ENCODE data around the gene F11R. TPM values are rescaled to one million over a fixed set of nuclear protein-coding genes. Genes with fewer than 3 reads are reported as not detected.
"Not testable (repeated sequence)": the region's sequence is repeated elsewhere in the genome, so short reads cannot be mapped to it uniquely, and the experiment has no call there.

F11R gene
- total RNA-seq, 1 experiment from 2014 or later = 1.4 TPM

- DNase-seq (ENCODE audit: low read depth) = no peak
Measured at GRCh38 chr1:161013131-161013487, 7.8 kb downstream of the F11R start.

- DNase-seq (ENCODE audit: low read depth) = no peak
Measured at GRCh38 chr1:161012420-161012819, 8.5 kb downstream of the F11R start.

- DNase-seq (ENCODE audit: low read depth) = no peak
Measured at GRCh38 chr1:161009602-161010211, 11.2 kb downstream of the F11R start.

- no peak for DNase-seq (ENCODE audit: low read depth)
Measured at GRCh38 chr1:161008869-161009510, 12.0 kb downstream of the F11R start.

GRCh38 chr1:161007369-161007768 lies 13.6 kb downstream of the F11R start:
- DNase-seq (ENCODE audit: low read depth) = no peak

GRCh38 chr1:161006563-161006962 lies 14.4 kb downstream of the F11R start:
- DNase-seq (ENCODE audit: low read depth) = no peak

DNA sequence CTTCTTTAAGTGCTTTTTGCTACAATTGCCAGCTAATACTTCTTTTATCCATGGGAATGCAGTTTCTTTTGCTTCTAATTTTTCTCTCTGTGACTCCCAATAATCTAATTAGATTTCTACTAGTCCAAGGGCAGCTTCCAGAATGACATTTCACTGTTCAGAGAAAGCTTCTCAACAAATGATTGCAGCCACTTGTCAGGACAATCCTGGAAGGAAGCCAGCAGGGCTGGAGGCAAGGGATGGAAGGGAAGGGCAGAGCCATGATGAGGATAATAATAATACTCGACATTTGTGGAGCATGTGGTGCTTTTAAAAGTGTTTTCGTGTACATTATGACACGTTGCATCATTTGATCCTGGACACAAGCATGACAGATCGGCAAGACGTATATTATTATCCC lies 19.4 kb downstream of the F11R start:
- DNase-seq (ENCODE audit: low read depth) = no peak

DNA sequence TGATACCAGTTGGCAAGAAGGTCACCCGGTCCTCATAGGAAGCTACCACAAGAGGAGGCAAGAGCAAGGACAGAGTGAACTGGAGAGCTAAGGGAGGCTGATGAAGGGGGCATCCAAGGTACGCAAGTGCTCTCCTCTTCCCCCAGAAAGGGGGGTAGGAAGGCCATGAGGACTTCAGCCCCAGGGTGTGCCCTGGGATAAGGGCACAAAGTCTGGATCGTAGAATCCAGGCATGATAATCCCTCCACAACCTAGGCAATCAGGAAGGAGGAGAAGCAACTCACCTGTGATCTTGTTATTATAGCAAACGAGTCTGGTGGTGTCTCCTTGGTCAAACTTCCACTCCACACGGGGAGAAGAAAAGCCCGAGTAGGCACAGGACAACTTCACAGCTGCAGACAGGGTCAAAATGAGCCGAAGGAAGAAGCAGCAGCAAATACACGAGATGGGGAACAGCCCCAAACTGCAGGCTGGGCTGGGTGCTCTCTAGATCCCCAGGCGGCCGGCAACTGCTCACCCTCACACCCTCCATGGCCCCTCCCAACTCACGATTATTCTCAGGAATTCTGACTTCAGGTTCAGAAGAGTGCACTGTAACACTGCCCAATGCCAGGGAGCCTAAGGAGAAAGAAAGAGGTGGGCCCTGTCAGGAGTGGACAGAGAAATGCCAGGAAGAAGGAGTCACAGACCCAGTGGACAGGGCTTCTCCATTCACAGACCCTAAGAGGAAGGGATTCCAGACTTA lies 20.0 kb downstream of the F11R start:
- DNase-seq (ENCODE audit: low read depth) = no peak

DNA sequence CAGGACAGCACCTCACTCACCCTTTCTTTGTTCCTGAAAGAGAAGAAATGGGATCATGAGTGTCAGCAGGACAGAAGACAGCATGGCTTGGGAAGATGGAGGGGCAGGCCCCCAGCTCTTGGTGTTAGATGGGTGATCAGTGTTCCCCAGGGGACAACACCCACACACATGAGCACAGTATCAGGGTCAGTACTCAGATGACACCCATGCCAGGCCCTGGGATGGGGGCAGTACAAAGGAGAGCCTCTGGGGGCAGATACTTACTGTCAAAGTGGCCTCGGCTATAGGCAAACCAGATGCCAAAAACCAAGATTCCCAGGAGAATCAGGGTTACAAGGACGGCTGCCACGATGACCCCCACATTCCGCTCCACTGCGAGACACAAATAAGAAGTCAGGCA lies 21.6 kb downstream of the F11R start:
- DNase-seq (ENCODE audit: low read depth) = no peak

DNA sequence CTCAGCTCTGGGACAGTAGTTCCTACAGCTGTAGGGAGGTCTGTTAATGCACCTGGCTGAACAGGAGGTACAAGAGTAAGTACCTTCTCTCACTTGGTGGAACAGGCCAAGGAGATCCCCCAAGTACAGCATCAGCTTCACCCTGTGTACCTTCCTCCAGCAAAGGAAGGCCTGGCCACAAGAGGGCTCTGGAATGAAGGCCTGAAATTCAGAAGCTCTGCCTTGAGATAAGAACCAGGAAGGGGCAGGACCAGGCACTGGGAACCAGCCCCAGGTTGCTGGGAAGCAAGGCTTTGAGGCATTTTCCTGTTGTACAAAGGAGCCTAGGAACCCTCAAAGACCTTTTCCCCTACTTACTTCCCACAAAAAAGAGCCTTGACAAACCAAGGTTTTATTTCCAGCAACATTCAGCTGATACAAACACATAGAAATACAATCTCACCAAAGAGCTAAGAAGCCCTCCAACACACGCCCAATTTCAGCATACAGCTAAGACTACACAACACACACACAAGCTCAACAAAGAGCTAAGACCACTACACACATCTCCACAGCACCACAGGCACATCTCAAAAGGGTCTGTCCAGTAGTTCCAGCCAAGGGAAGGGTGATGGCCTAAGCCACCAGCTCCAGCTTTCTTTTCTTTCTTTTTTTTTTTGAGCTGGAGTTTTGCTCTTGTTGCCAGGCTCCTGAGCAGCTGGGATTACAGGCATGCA lies 23.5 kb downstream of the F11R start:
- peak; percentile 57 for DNase-seq (ENCODE audit: low read depth)

GRCh38 chr1:160996178-160996577 lies 24.8 kb downstream of the F11R start:
- DNase-seq (ENCODE audit: low read depth) = peak; percentile 67

GRCh38 chr1:160993544-160994193 lies 27.3 kb downstream of the F11R start:
- peak; percentile 72 for DNase-seq (ENCODE audit: low read depth)

DNA sequence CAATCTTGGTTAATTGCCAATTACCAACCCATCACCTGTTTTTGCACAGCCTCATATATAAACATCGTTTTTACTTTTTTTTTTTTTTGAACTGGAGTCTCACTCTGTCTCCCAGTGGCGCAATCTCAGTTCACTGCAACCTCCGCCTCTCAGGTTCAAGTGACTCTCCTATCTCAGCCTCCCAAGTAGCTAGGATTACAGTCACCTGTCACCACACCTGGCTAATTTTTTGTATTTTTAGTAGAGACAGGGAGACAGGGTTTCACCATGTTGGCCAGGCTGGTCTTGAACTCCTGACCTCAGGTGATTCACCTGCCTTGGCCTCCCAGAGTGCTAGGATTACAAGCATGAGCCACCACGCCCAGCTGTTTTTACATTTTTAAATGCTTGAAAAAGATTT lies 28.9 kb downstream of the F11R start:
- DNase-seq (ENCODE audit: low read depth) = not testable (repeated sequence)

DNA sequence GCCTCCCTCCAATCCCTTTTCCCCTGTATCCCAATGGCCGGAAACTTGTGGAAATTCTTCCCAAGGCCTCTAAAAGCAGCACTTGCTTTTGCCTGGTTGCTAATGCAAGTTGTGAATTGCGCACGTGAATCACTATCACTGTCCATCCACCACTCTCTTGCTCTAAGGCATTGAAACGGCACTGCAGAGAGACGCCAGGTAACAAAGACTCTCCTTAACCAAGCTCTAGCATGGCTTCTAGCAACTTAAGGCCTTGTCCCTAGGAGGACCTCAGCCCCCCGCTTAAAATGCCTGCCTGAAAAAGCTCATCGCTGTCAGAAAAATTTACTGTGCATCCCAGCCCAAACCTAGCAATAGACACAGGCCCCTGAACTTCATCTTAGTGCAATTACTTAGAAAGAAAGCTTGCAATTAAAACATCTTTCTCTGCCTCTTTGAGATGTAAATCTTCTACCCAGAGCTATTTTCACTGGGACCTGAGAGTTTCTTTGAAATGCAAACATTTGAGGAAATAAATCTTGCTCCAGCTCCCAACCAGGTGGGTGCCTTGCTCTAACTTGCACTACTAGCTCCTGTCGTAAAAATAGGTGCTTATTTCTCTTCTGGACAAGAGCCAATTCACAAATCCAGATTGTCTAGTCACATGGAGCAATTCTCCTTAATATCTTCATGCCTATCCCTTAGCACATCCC lies 33.4 kb downstream of the F11R start:
- no peak for DNase-seq (ENCODE audit: low read depth)

DNA sequence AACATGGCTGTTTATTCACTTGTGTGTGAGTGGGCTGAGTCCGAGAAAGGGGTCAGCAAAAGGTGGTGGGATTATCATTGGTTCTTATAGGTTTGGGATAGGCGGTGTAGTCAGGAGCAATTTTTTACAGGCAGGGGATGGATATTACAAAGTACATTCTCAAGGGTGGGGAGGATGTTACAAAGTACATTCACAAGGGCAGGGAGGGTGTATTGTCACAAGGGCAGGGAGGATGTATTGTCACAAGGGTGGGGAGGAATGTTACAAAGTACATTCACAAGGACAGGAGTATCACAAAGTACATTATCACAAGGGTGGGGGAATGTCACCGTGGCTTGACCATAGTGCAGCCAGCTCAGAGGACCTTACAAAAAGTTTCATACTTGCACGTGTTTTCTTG lies 35.2 kb downstream of the F11R start:
- no peak for DNase-seq (ENCODE audit: low read depth)

DNA sequence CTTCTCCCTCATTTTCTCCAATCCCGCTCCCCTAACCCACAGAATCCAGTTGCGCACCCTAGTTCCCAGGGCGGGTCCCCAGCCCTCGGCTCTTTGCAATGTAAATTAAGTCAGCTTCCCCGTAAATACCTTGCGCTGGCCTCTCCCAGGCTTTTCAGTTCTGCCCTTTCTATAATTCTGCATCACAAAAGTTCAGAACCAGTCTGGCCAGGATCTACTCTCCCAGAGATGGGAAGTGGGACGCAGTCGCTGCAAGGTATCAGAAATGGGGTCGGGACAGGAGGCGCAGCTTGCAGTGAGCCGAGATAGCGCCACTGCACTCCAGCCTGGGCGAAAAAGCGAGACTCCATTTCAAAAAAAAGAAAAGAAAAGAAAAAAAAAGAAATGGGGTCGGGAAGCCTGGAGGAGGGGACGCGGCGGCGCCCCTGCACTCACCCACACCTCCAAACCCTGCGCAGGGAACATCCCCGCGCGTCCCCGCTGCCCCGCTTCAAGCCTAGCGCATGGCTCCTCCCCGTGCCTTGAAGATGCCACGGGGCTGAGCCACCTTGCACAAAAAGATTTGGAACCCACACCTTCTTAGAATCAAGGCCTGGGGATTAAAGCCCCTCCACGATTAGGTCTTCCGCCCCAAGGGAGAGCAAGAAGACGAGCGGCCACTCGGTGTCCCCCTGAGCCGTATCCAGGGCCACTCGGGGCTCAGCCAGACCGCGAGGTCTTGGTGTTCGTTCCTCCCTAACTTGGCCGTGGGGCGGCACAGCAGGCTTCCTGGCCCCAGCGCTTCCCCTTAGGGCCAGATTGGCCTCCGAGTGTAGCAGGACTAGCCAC lies 39.2 kb downstream of the F11R start:
- no peak for DNase-seq (ENCODE audit: low read depth)

DNA sequence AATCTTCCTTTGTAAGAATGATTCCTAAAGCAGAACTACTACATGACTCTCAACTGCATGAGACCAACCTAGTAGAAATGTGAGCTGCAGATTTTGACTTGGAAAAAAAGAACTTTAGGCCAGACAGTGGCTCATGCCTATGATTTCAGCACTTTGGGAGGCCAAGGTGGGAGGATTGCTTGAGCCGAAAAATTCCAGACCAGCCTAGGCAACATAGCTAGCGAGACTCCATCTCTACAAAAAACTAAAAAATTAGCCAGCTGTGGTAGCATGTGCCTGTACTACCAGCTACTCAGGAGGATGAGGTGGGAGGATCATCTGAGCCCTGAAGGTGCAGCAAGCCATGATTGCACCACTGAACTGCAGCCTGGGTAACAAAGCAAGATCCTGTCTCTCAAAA lies 41.7 kb downstream of the F11R start:
- no peak for DNase-seq (ENCODE audit: low read depth)

DNA sequence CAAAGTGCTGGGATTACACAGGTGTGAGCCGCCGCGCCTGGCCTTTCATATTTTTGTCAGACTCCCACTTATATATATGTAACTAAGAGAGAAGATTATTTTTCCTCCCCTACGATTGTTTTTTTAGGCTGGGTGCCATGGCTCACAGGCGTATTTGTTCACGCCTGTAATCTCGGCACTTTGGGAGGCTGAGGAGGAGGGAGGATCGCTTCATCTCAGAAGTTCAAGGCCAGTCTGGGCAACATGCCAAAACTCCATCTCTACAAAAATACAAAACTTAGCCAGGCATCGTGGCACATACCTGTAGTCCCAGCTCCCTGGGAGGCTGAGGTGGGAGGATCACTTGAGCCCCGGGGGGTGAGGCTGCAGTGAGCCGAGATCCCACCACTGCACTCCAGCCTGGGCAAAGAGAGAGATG lies 42.4 kb downstream of the F11R start:
- DNase-seq (ENCODE audit: low read depth) = no peak

DNA sequence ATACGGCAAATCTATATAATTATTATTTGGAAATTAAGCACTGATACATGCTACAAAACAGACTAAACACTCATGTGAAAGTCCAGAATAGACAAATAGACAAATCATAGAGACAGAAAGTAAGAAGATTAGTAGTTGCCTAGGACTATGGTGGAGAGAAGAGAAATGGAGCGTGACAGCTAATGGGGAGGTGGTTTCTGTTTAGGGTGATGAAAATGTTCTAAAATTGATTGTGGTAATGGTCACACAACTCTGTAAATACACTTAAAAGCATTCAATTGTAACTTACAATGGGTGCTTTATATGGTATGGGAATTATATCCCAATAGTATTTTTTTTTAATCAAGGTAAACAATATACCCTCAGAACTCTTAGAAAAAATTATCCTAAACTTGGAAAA lies 45.9 kb downstream of the F11R start:
- no peak for DNase-seq (ENCODE audit: low read depth)

DNA sequence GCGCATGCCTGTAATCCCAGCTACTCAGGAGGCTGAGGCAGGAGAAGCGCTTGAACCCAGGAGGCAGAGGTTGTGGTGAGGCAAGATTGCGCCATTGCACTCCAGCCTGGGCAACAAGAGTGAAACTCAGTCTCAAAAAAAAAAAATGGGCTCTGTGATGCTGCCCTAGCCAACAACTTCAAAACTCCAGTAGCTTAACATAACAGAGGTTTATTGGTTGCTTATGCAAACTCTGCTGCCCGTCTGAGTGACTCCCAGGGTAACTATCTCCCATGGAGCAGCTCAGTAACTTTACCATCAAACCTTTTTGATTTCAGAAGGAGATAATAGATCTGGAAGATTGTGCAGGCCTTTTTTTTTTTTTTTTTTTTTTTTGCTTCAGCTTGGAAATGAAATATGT lies 47.5 kb downstream of the F11R start:
- no peak for DNase-seq (ENCODE audit: low read depth)
